KMS-11 (cell line): ENCODE results near the gene GPR162.
A peak's percentile ranks its signal among the peaks of the same experiment; 100 is the strongest.

ENCODE experiments used
- H2AFZ ChIP-seq: fragments of 200-600 bp; sonication (generic); 2 replicates; pipeline ENCODE4 v1.6.1; 2016; ENCODE audit warnings: antibody characterized with exemption, mixed run types, low read depth
- H3K27ac ChIP-seq: fragments of 200-600 bp; sonication (generic); 2 replicates; pipeline ENCODE4 v1.6.1; 2016; ENCODE audit warnings: mild to moderate bottlenecking, mixed run types
- H3K27me3 ChIP-seq: fragments of 200-600 bp; sonication (generic); 2 replicates; pipeline ENCODE4 v1.6.1; 2017; ENCODE audit warnings: mild to moderate bottlenecking, low read depth, mixed run types, moderate library complexity; ENCODE audit not compliant: insufficient read depth
- H3K36me3 ChIP-seq: fragments of 200-600 bp; sonication (generic); 2 replicates; pipeline ENCODE4 v1.6.1; 2017; ENCODE audit warnings: mild to moderate bottlenecking, mixed run types; ENCODE audit not compliant: insufficient read depth
- H3K4me1 ChIP-seq: fragments of 200-600 bp; sonication (generic); 2 replicates; pipeline ENCODE4 v1.6.1; 2016; ENCODE audit warnings: mild to moderate bottlenecking, low read depth, mixed run types; ENCODE audit not compliant: poor library complexity, severe bottlenecking
- H3K4me2 ChIP-seq: fragments of 200-600 bp; sonication (generic); 2 replicates; pipeline ENCODE4 v1.7.0; 2016; ENCODE audit warnings: mild to moderate bottlenecking, mixed run types
- H3K4me3 ChIP-seq: fragments of 200-600 bp; sonication (generic); IDR thresholded peaks from 2 replicates; pipeline ENCODE4 v1.6.1; 2017; ENCODE audit warnings: low read depth, low read length, mixed read lengths; ENCODE audit not compliant: insufficient read depth
- H3K79me2 ChIP-seq: fragments of 200-600 bp; sonication (generic); 2 replicates; pipeline ENCODE4 v1.6.1; 2016; ENCODE audit warnings: low read depth, mixed run types; ENCODE audit not compliant: insufficient read depth
- H3K9ac ChIP-seq: fragments of 200-600 bp; sonication (generic); 2 replicates; pipeline ENCODE4 v1.6.1; 2016; ENCODE audit warnings: mild to moderate bottlenecking, mixed run types
- H4K20me1 ChIP-seq: fragments of 200-600 bp; sonication (generic); 2 replicates; pipeline ENCODE4 v1.6.1; 2016; ENCODE audit warnings: mild to moderate bottlenecking, mixed run types; ENCODE audit not compliant: insufficient read depth
- CTCF ChIP-seq: fragments of 200-600 bp; sonication (generic); conservative IDR thresholded peaks from 2 replicates; pipeline ENCODE4 v1.6.1; 2017; ENCODE audit warnings: low read depth, mild to moderate bottlenecking, antibody characterized with exemption, low read length, moderate library complexity, mixed read lengths

The GPR162 gene

GRCh38 chr12:6782850-6783566 is 38.6 kb upstream of the GPR162 start:
- H3K27me3 ChIP-seq: no peaks in the 10 kb centered on the region
- peak overlapping the region; percentile 22; the same call in 1 of the 2 replicates for H2AFZ ChIP-seq
- no peak overlapping the region for H3K9ac ChIP-seq
- no peak overlapping the region for H3K4me3 ChIP-seq
- H3K79me2 ChIP-seq: no peaks in the 10 kb centered on the region
- TF ChIP-seq CTCF: no peak
- peaks cover 28% of the 10 kb centered on the region for H3K4me1 ChIP-seq
- H3K4me2 ChIP-seq: 0 out of 2 replicates have a peak overlapping the region, but pooled peaks have one; percentile 17
- peak overlapping the region; percentile 42; the same call in 1 of the 2 replicates for H3K27ac ChIP-seq
- no peaks in the 10 kb centered on the region for H4K20me1 ChIP-seq
- H3K36me3 ChIP-seq: no peaks in the 10 kb centered on the region

- Histone ChIP-seq H2AFZ (peak overlapping the region; percentile 22; the same call in 1 of the 2 replicates), H3K27ac (no peak overlapping the region), H3K79me2 (no peaks in the 10 kb centered on the region), H3K4me3 (no peak overlapping the region), H4K20me1 (no peaks in the 10 kb centered on the region), H3K36me3 (no peaks in the 10 kb centered on the region), H3K4me1 (peaks cover 22% of the 10 kb centered on the region), H3K27me3 (no peaks in the 10 kb centered on the region), H3K4me2 (0 out of 2 replicates have a peak overlapping the region, but pooled peaks have one; percentile 17), H3K9ac (no peak overlapping the region)
- TF ChIP-seq CTCF: no peak
Observed at GRCh38 chr12:6783828-6784227, 37.8 kb upstream of the GPR162 start.

- H3K27me3 ChIP-seq: no peaks in the 10 kb centered on the region
- no peak overlapping the region for H2AFZ ChIP-seq
- no peak overlapping the region for H3K4me3 ChIP-seq
- no peak overlapping the region for H3K9ac ChIP-seq
- H3K4me2 ChIP-seq: no peak overlapping the region
- H4K20me1 ChIP-seq: no peaks in the 10 kb centered on the region
- H3K36me3 ChIP-seq: no peaks in the 10 kb centered on the region
- no peak overlapping the region for H3K27ac ChIP-seq
- H3K4me1 ChIP-seq: peaks cover 19% of the 10 kb centered on the region
- H3K79me2 ChIP-seq: no peaks in the 10 kb centered on the region
- no peak for TF ChIP-seq CTCF
Observed at GRCh38 chr12:6784296-6784695, 37.3 kb upstream of the GPR162 start.

- Histone ChIP-seq H3K4me2 (no peak overlapping the region), H3K4me1 (peaks cover 17% of the 10 kb centered on the region), H2AFZ (no peak overlapping the region), H3K27me3 (no peaks in the 10 kb centered on the region), H3K27ac (no peak overlapping the region), H3K79me2 (no peaks in the 10 kb centered on the region), H3K36me3 (no peaks in the 10 kb centered on the region), H3K4me3 (no peak overlapping the region), H4K20me1 (no peaks in the 10 kb centered on the region), H3K9ac (no peak overlapping the region)
- TF ChIP-seq CTCF: no peak
Observed at GRCh38 chr12:6784761-6785160, 36.9 kb upstream of the GPR162 start.
